Measurements from ENCODE around the gene CFAP47.

DNA sequence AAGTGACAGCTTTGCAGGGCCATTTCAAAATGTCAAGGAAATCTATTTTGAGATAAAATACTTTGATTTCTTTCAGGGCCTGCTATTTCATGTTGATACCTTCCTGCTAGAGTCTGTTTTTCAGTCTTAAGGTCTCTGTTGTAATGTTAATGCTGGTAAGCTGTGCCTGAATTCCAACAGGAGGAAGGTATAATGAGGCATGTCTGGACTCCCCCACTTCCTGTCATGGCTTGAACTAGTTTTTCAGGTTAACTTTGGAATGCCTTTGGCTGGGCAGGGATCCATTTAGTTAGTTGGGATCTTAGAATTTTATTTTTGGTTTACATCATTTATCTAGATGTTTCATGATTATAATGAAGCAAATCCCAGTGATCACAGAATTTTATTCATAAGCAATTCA lies 279.0 kb downstream of the CFAP47 start:
- TF ChIP-seq, protein P1, sequence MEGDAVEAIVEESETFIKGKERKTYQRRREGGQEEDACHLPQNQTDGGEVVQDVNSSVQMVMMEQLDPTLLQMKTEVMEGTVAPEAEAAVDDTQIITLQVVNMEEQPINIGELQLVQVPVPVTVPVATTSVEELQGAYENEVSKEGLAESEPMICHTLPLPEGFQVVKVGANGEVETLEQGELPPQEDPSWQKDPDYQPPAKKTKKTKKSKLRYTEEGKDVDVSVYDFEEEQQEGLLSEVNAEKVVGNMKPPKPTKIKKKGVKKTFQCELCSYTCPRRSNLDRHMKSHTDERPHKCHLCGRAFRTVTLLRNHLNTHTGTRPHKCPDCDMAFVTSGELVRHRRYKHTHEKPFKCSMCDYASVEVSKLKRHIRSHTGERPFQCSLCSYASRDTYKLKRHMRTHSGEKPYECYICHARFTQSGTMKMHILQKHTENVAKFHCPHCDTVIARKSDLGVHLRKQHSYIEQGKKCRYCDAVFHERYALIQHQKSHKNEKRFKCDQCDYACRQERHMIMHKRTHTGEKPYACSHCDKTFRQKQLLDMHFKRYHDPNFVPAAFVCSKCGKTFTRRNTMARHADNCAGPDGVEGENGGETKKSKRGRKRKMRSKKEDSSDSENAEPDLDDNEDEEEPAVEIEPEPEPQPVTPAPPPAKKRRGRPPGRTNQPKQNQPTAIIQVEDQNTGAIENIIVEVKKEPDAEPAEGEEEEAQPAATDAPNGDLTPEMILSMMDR (IDR thresholded peaks at IDR 0.05): no peak
- no peak for TF ChIP-seq POLR2A (IDR thresholded peaks at IDR 0.05)

Measured in Peyer's patch (tissue), 4 donors.